ENCODE measurements around the gene TMSB15C.
"Not testable (repeated sequence)": the region's sequence is repeated elsewhere in the genome, so short reads cannot be mapped to it uniquely, and the experiment has no call there.

TMSB15C gene

GRCh38 chrX:104075778-104076445 lies at the start of gene TMSB15C:
Gene TMSB15C, minus strand, starts transcription at chrX:104076236.
- not testable (repeated sequence) for DNase-seq

DNA sequence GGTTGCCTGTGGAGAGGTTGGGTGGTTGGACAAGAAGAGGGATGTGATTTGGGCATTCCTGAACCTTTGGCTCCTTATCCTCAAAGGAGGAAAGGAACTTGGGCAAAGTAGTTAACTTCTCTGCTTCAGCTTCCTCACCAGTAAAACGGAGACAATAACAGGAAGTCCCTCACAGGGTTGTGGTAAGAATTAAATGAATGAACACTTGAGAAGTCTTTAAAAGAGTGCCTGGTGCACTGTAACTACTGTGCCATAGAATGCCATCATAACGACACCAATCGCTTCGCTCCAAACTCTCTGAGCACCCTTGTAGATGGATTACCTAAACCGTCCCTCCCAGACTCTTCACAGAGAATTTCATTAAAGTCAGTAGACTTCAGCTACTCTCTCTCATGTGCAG lies 46.8 kb upstream of the TMSB15C start:
- no peak for DNase-seq

GRCh38 chrX:104118765-104119164 lies 42.7 kb upstream of the TMSB15C start:
- no peak for DNase-seq

- DNase-seq, result no peak
These were observed 41.7 kb upstream of the TMSB15C start for GRCh38 chrX:104117759-104118158.

GRCh38 chrX:104113222-104113965 lies 37.4 kb upstream of the TMSB15C start:
- peak; percentile 30 for DNase-seq

- DNase-seq, result peak; percentile 29
These were observed 36.4 kb upstream of the TMSB15C start, which contains the start of gene ZCCHC18 for GRCh38 chrX:104112326-104112951. Gene ZCCHC18, plus strand, starts transcription at chrX:104112523. Its CDS starts 1,589 bp downstream, at chrX:104114112.

DNA sequence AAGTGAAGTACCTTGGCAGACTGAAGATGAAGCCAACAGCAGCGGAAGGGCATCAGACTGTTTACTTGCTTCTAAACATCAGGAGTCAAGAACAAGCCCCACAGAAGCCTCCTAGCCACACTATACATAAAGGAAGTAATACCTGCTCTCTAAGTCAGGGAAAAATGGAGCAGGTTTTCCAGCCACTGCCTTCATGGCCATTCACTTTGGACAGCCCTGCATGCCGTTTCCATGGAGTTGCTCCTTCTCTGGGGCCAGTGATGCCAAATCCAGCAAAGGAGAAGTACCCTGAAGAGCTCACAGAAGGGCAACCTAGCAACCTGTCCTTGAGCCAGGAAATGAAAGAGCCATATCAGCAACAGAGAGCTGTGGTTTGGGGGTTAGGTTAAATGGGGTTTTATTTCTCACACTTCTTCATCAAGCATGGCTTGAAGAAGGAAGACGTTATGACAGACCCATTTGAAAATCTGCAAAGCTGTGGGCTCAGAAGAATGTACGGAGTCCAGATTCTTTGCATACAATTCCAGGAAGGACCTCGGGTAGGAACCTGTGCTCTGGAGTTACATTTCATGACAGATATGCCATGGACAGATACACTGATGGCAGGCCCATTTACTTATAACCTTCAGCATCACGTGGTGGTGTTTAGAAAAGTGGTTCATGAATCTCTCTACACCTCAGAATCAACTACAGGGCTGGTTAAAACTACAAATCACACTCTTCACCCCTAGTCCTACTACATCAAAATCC lies 34.6 kb upstream of the TMSB15C start:
- DNase-seq, result not testable (repeated sequence)

GRCh38 chrX:104108955-104109354 lies 32.9 kb upstream of the TMSB15C start:
- no peak for DNase-seq

DNA sequence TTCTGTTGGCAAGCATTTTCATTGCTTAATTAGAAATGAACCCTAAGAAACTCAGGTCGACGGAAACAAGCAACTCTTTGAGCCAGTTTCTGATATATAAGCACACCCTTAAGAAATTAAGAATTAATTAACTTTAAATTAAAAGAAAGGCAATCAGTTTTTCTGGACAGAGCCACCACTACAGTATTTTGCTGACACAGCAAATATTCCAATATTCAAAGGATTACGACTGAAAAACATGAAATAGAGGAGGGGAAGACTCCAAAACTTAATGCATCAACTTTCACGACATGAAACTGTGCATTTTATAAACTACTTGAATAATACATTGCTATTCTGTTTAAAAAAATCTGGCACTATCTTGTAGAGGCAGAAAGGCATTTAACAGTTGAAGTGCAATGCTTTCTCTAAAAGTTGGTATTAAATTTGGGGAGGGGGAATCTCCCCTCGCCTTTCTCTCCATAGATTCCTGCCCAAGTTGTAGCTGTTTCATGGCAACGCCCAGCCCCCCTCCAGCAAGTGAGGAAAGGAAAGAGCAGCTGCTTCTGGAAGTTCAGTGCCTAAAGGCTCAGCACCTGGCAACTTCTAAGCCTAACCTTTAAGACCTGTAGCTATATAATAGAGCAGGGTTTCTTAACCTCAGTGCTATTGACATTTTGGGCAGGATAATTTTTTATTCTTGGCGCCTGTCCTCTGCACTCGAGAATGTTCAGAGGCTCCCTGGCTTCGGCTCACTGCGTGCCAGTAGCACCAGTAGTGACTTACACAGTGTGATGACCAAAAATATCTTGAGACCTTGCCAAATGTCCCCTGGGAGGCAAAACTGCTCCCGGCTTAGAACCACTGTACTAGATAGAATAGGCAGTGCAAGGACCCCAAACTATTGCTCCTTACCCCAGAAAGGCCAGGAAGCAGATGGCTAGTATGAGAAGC lies 29.6 kb upstream of the TMSB15C start:
- DNase-seq, result no peak

- DNase-seq, result no peak
These were observed 28.6 kb upstream of the TMSB15C start for GRCh38 chrX:104104676-104105075.

GRCh38 chrX:104098919-104099318 lies 22.9 kb upstream of the TMSB15C start:
- no peak for DNase-seq

- peak; percentile 58 for DNase-seq
These were observed 22.2 kb upstream of the TMSB15C start for GRCh38 chrX:104098151-104098808.

DNA sequence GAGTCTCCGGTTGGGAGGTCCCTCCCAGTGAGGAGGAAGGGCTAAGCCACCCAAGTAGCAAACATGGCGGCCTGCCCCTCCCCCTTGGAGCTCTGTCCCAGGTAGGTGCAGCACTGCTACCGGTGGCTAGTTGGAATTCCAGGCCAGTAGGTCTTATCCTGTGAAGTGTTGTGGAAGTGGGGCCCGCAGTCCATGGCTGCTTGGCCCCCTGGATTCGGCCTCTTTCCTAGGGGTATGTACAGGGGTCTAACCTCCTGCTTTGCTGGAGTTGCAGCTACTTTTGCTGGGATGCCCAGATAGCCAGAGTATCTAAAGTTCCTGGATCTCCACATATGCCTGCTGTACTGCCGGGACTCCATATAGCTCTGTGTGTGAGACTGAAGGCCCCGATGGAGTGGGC lies 9.9 kb upstream of the TMSB15C start:
- DNase-seq, result no peak

- DNase-seq, result no peak
These were observed 9.4 kb upstream of the TMSB15C start for GRCh38 chrX:104085477-104085876.

DNA sequence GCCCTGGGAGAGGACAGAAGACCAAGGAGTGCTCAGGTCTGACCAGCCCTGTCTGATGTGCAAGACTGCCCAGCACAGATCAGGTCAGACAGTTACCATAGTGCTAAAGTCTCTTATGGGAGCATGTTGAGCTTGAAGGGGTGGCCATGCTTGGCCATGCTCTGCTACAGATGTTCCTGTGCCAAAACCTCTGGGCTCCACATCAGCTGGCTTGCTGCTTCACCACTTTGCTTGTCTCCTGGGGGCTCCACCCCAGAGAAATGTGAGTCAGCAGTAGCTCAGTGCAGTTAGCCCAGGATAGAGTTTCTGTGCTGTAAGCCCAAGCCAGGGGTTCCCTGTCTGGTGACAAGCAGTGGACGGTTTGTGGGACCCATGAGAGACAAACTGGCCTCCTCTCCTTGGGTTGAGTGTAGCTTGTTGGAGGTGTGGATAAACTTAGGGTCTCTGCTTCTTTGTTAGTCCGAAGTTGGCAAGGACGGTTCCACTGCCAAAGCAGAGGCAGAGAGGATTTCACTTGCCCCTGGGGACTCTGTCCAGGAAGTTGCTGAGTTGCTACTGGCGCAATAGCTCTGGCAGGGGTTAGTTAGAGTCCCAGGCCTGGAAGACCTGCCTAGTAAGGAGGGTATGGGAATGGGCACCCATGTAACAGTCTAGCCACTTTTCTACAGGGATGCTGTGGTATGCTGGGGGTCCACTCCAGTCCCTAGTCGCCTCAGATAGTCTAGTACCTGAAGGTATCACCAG lies 8.7 kb upstream of the TMSB15C start:
- no peak for DNase-seq

GRCh38 chrX:104084063-104084462 lies 8.0 kb upstream of the TMSB15C start:
- DNase-seq, result no peak

DNA sequence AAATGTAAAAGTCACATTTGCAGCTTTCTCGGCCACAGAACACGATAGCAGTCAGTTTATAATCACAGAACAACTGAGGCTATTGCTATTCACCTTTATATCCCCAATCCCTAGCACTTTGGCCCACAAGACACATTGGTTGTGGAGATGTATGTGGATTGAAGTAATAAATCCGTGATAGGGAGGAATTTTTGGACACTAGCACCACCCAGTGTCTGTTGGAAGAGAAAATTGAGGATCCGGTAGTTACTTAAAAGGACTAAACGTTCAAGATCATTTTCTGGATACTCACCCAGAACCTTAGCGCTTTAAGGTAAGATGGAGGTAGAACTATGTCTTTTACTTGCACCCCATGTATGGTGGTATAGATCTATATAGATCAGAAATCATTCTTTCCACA lies 1.8 kb upstream of the TMSB15C start:
- not testable (repeated sequence) for DNase-seq

GRCh38 chrX:104062636-104063035 lies 13.4 kb downstream of the TMSB15C start:
- not testable (repeated sequence) for DNase-seq

- DNase-seq, result not testable (repeated sequence)
These were observed 21.1 kb downstream of the TMSB15C start for GRCh38 chrX:104054956-104055355.

DNA sequence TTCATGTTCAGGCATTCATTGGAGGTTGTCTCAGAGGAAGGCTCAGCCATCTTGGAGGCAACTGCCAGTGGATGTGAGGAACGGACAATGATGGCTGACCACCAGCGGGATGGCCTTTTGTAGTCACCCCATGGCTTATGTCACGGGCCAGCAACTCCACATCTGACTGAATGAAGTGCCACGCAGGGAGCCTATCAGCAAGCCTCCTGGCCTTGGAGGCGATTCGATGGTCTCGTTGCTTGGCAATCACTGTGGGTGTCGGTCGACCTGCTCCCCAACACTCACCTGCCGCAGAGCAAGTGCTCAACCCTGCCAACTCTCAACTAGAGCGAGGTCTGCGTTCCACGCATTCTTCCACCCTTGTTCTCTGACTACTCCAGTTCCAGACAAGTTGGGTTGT lies 28.9 kb downstream of the TMSB15C start:
- DNase-seq, result no peak

DNA sequence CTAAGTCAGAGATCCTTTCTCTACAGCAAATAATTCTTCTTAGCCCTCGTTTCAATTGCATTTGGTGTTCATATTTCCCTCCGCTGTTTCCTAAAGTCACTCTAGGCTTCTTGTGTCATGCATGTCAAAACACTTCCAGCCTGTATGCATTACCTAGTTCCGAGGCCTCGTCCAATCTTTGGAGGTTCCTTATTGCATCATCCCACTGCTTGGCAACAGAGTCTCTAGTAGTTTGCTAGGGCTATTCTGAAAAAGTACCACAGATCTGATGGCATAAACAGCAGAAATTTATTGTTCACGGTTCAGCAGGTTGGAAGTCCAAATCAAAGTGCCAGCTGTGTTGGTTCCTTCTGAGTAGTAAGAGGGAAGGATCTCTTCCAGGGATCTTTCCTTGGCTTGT lies 30.4 kb downstream of the TMSB15C start:
- no peak for DNase-seq

Measured in inflammatory macrophage treated with lipopolysaccharide for 4 hours (primary cell).